SU-DHL-6 (cell line): ENCODE measurements around the gene VEGFB.

ENCODE experiments used
- CTCF ChIP-seq: fragments of 200-600 bp; sonication (generic); IDR thresholded peaks from one replicate; pipeline ENCODE4 v1.5.1; 2017; ENCODE audit warnings: antibody characterized with exemption, mild to moderate bottlenecking, low read length, moderate library complexity; ENCODE audit not compliant: insufficient read depth, poor library complexity, severe bottlenecking
- EZH2phosphoT487 ChIP-seq: fragments of 200-600 bp; sonication (generic), shearing (Covaris generic); conservative IDR thresholded peaks from 2 replicates; pipeline ENCODE4 v1.6.1; 2018; ENCODE audit warnings: mild to moderate bottlenecking, antibody characterized with exemption, low read length, moderate library complexity, mixed read lengths

GRCh38 chr11:64275031-64275800 lies 40.8 kb downstream of the VEGFB start:
- no peak for TF ChIP-seq CTCF
- TF ChIP-seq EZH2phosphoT487: no peak
